H1 (cell line): Measurements from ENCODE around the gene TRAK1. TPM values are rescaled to one million over a fixed set of nuclear protein-coding genes. Genes with fewer than 3 reads are reported as not detected.

ENCODE experiments used
- CTCF ChIA-PET: fragments of 300-600 bp; sonication (Branson Sonifier 250); formaldehyde crosslinking; loops from one replicate; lab custom pipeline; 2021; ENCODE audit not compliant: partially characterized antibody; lab: Charles Lee
- POLR2A ChIA-PET: fragments of 300-600 bp; sonication (Branson Sonifier 250); formaldehyde crosslinking; loops from one replicate; lab custom pipeline; 2021; ENCODE audit warnings: inconsistent platforms; ENCODE audit not compliant: partially characterized antibody; lab: Charles Lee
- DNase-seq, 2 experiments: peaks; one replicate each; pipeline versions ENCODE4 v3.0.0 to v3.0.0-alpha.2; 2010 to 2022; ENCODE audit warnings: low spot score in 2 of 2, low read depth in 1 of 2, mixed read lengths in 1 of 2
- FAIRE-seq: peaks from 2 replicates; lab custom pipeline; 2011; peaks lifted over from hg19 to GRCh38; lab: Jason Lieb, UNC
- H2AFZ ChIP-seq: 2 replicates; pipeline ENCODE4 v1.8.1; 2012; ENCODE audit warnings: low read length, inconsistent platforms
- H2AK5ac ChIP-seq: 2 replicates; pipeline ENCODE4 v1.6.1; 2013; ENCODE audit warnings: low read depth, low read length
- H2BK120ac ChIP-seq: replicated peaks from 2 replicates; pipeline ENCODE3; 2013; ENCODE audit warnings: low read depth, low read length, inconsistent platforms
- H2BK12ac ChIP-seq: 2 replicates; pipeline ENCODE4 v1.6.1; 2013; ENCODE audit warnings: low read depth, low read length
- H2BK15ac ChIP-seq: 2 replicates; pipeline ENCODE4 v1.6.1; 2013; ENCODE audit warnings: low read length
- H2BK20ac ChIP-seq: 2 replicates; pipeline ENCODE4 v1.6.1; 2013; ENCODE audit warnings: low read length
- H2BK5ac ChIP-seq: 2 replicates; pipeline ENCODE4 v1.6.1; 2013; ENCODE audit warnings: low read depth, low read length
- H3K14ac ChIP-seq: 2 replicates; pipeline ENCODE4 v1.6.1; 2013; ENCODE audit warnings: inconsistent platforms; ENCODE audit not compliant: insufficient read length
- H3K18ac ChIP-seq: 2 replicates; pipeline ENCODE4 v1.6.1; 2013; ENCODE audit warnings: low read length; ENCODE audit errors: extremely low read depth
- H3K23ac ChIP-seq: 2 replicates; pipeline ENCODE4 v1.6.1; 2013; ENCODE audit warnings: inconsistent platforms; ENCODE audit not compliant: insufficient read length
- H3K23me2 ChIP-seq: 2 replicates; pipeline ENCODE4 v1.6.1; 2013; ENCODE audit warnings: low read depth, low read length
- H3K27ac ChIP-seq: 2 replicates; pipeline ENCODE4 v1.6.1; 2011; ENCODE audit warnings: low read depth, low read length, inconsistent platforms
- H3K27me3 ChIP-seq, 4 experiments: replicated peaks in 1 of 4; 1 replicate in 1 of 4; 2 replicates in 3 of 4; pipeline versions ENCODE4 v1.6.1 to v1.8.1; 2011 to 2013; ENCODE audit warnings: low read length in 3 of 4, mild to moderate bottlenecking in 3 of 4, inconsistent platforms in 2 of 4, mixed read lengths in 2 of 4, moderate library complexity in 1 of 4; ENCODE audit not compliant: control insufficient read depth in 3 of 4, insufficient read depth in 3 of 4; ENCODE audit errors: extremely low read depth in 1 of 4
- H3K36me3 ChIP-seq, 4 experiments: 2 replicates each; pipeline versions ENCODE4 v1.6.1 to v1.8.1; 2011 to 2013; ENCODE audit warnings: mild to moderate bottlenecking in 4 of 4, low read length in 3 of 4, moderate library complexity in 2 of 4, control low read depth in 1 of 4, inconsistent platforms in 1 of 4; ENCODE audit not compliant: insufficient read depth in 4 of 4, control insufficient read depth in 2 of 4
- H3K4ac ChIP-seq: replicated peaks from 2 replicates; pipeline ENCODE3; 2013; ENCODE audit warnings: low read length, low read depth, mixed read lengths, inconsistent platforms; ENCODE audit not compliant: insufficient read length
- H3K4me1 ChIP-seq, 4 experiments: replicated peaks in 1 of 4; 1 replicate in 1 of 4; 2 replicates in 3 of 4; pipeline versions ENCODE4 v1.6.1 to v1.8.1; 2011 to 2013; ENCODE audit warnings: low read length in 3 of 4, inconsistent platforms in 2 of 4, mixed read lengths in 1 of 4; ENCODE audit not compliant: insufficient read depth in 4 of 4, control insufficient read depth in 3 of 4
- H3K4me2 ChIP-seq, 2 experiments: 2 replicates each; pipeline versions ENCODE4 v1.6.1 to v1.8.1; 2011 to 2013; ENCODE audit warnings: low read depth in 2 of 2, low read length in 2 of 2, control low read depth in 1 of 2, inconsistent platforms in 1 of 2, mild to moderate bottlenecking in 1 of 2; ENCODE audit not compliant: insufficient read depth in 1 of 2
- H3K4me3 ChIP-seq, 4 experiments: fragments of 200-600, 300-600 bp in 1 of 4; sonication (generic), shearing (Covaris generic), sonication (Bioruptor Twin) in 1 of 4; 2 replicates each; pipeline versions ENCODE4 v1.5.1 to v1.8.1; 2011 to 2016; ENCODE audit warnings: low read length in 4 of 4, low read depth in 3 of 4, control low read depth in 2 of 4, inconsistent platforms in 2 of 4, mild to moderate bottlenecking in 2 of 4, mixed read lengths in 1 of 4, moderate library complexity in 1 of 4; ENCODE audit not compliant: insufficient read depth in 2 of 4; ENCODE audit errors: extremely low read depth in 1 of 4
- H3K56ac ChIP-seq: replicated peaks from 2 replicates; pipeline ENCODE3; 2013; ENCODE audit warnings: low read depth, mild to moderate bottlenecking, mixed read lengths, low read length, inconsistent platforms; ENCODE audit not compliant: insufficient read length
- H3K79me1 ChIP-seq: 2 replicates; pipeline ENCODE4 v1.6.1; 2013; ENCODE audit warnings: low read depth, low read length, control low read depth
- H3K79me2 ChIP-seq, 2 experiments: 2 replicates each; pipeline versions ENCODE4 v1.6.1 to v1.8.1; 2012 to 2013; ENCODE audit warnings: low read length in 2 of 2, mild to moderate bottlenecking in 2 of 2, inconsistent platforms in 1 of 2; ENCODE audit not compliant: insufficient read depth in 2 of 2, control insufficient read depth in 1 of 2
- H3K9ac ChIP-seq, 4 experiments: replicated peaks in 1 of 4; 1 replicate in 1 of 4; 2 replicates in 3 of 4; pipeline versions ENCODE4 v1.6.1 to v1.8.1; 2011 to 2013; ENCODE audit warnings: low read depth in 3 of 4, low read length in 3 of 4, control low read depth in 2 of 4, mild to moderate bottlenecking in 2 of 4, moderate library complexity in 2 of 4, inconsistent platforms in 1 of 4; ENCODE audit errors: extremely low read depth in 1 of 4
- H3K9me3 ChIP-seq, 2 experiments: 2 replicates each; pipeline versions ENCODE4 v1.6.1 to v1.8.1; 2012 to 2013; ENCODE audit warnings: mild to moderate bottlenecking in 2 of 2, moderate library complexity in 2 of 2, control low read depth in 1 of 2, inconsistent platforms in 1 of 2, low read depth in 1 of 2, low read length in 1 of 2, mixed read lengths in 1 of 2; ENCODE audit not compliant: insufficient read depth in 2 of 2
- H4K20me1 ChIP-seq, 2 experiments: replicated peaks in 1 of 2; 2 replicates each; pipeline versions ENCODE3 to v1.8.1; 2011 to 2013; ENCODE audit warnings: inconsistent platforms in 2 of 2, low read length in 2 of 2, mild to moderate bottlenecking in 1 of 2; ENCODE audit not compliant: insufficient read depth in 2 of 2, control insufficient read depth in 1 of 2
- H4K5ac ChIP-seq: 2 replicates; pipeline ENCODE4 v1.6.1; 2013; ENCODE audit warnings: low read length, low read depth, mixed read lengths, inconsistent platforms; ENCODE audit not compliant: insufficient read length
- H4K8ac ChIP-seq: 2 replicates; pipeline ENCODE4 v1.8.0; 2013; ENCODE audit warnings: mild to moderate bottlenecking, moderate library complexity, low read length, inconsistent platforms; ENCODE audit not compliant: insufficient read depth; ENCODE audit errors: extremely low read depth
- H4K91ac ChIP-seq: replicated peaks from 2 replicates; pipeline ENCODE3; 2013; ENCODE audit warnings: low read length, mixed read lengths, inconsistent platforms; ENCODE audit not compliant: insufficient read length
- HDAC2 ChIP-seq, 2 experiments: fragments of 300-600 bp in 1 of 2; sonication (generic) in 1 of 2; IDR thresholded peaks; 2 replicates each; pipeline ENCODE4 v1.6.1; 2011 to 2012; ENCODE audit warnings: low read depth in 2 of 2, low read length in 2 of 2, mild to moderate bottlenecking in 2 of 2, moderate library complexity in 2 of 2, borderline replicate concordance in 1 of 2, inconsistent platforms in 1 of 2
- RBBP5 ChIP-seq: IDR thresholded peaks from 2 replicates; pipeline ENCODE4 v1.7.1; 2012; ENCODE audit warnings: low read depth, mild to moderate bottlenecking, inconsistent platforms, low read length, moderate library complexity, borderline replicate concordance
- WGBS, 2 experiments: shearing (Covaris generic) in 1 of 2; methylation state at CpG; one replicate each; pipeline versions ENCODE4 v1.1.6 to v1.1.7; 2013 to 2015; ENCODE audit warnings: low lambda C conversion rate in 2 of 2, mixed read lengths in 2 of 2, inconsistent platforms in 1 of 2, low coverage in 1 of 2, missing lambda C conversion rate in 1 of 2; ENCODE audit not compliant: insufficient replicate concordance in 2 of 2, insufficient coverage in 1 of 2, insufficient read length in 1 of 2; ENCODE audit errors: extremely low coverage in 1 of 2, missing lambda C conversion rate in 1 of 2; 5-methylcytosine and 5-hydroxymethylcytosine counted together
- polyA plus RNA-seq, 7 experiments: library from polyadenylated mRNA; depleted of rRNA in 3 of 7; stranded (reverse) in 5 of 7; unstranded in 2 of 7; fragments of >200 nt in 5 of 7; fragments of 200-250 nt in 2 of 7; gene quantifications; 1 replicate in 5 of 7; 2 replicates in 1 of 7; 4 replicates in 1 of 7; pipeline versions ENCODE4 v1.2.1 to v1.2.3, GENCODE V29; 2011 to 2013; ENCODE audit warnings: missing spikeins in 2 of 7, mixed read lengths in 2 of 7
- total RNA-seq: library from RNA; stranded (reverse); fragmentation: NEBNext Ultra II Directional; extraction: Animal tissue kit (Norgen Biotek cat#: 25700); gene quantifications from 2 replicates; pipeline ENCODE4 v1.2.1, GENCODE V29; 2021

Gene TRAK1
- total and polyA plus RNA-seq, 2 of the 8 experiments (the other 6 are each of a cell fraction or from before 2014, with no cell fraction given) = 21.3 to 32.7 TPM

DNA sequence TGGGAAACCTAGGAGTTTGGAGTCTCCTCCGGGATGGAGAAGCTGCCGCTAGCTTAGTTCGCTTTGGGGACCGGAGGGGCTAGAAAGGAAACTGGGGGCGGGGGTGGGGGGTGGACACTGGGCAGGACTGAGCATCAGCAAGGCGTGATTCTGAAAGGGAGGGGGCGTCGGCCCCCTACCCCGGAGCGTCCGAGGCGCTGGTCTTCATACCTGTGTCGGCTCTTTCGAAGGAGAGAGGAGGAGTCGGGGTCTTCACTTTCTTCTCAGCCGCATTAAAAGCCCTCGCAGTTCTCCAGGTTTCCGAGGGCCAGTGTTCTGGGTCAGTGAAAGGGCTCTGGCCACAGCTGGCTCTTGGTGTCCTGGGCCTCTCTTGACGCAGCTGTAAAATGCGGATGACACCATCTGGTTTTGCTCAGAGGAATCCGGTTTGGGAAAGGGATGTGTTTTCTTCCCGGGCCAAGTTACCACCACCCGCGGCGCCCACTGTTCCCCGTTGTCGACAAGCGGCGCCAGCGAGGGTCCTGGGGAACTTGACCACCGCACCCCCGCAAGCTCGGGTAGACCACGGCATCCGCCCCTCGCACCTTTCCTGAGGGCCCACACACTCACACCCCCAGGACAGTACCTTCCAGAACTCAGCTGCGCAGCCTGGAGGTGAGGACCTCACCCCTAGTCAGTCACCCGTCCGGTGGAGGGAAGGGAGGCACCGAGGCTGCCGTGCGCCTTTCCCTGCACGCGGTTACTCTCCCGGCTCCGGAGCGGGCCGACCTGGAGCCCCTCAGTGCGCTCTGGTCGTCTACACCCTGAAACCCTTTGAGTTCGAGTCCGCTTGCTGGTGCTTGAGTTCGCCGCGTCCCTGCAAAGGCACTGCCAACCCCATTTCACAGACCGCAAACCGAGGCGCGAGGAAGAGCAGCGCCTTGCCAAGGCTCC lies 174.2 kb downstream of the TRAK1 start:
- CTCF ChIA-PET = interaction anchor here (0.7 to 2.8 kb wide), 4 partner anchors 8 to 564 kb away, joined by 3 to 14 read pairs (median 4); no protein-coding TSS in a partner anchor
- H4K5ac ChIP-seq = no peak overlapping the region
- no peak overlapping the region for H3K23ac ChIP-seq
- H3K36me3 ChIP-seq = no peaks in the 10 kb centered on the region
- no peak overlapping the region for H4K91ac ChIP-seq
- peak overlapping the region; percentile 6; the same call in 1 of the 2 replicates for H4K8ac ChIP-seq
- H3K27me3 ChIP-seq = peaks cover 2 to 31% (median 30%) of the 10 kb centered on the region in 4 experiments
- H3K9me3 ChIP-seq = no peaks in the 10 kb centered on the region; a peak in 1 of 4 replicates
- no peak overlapping the region for H2AK5ac ChIP-seq
- H3K79me1 ChIP-seq = no peaks in the 10 kb centered on the region
- H3K4ac ChIP-seq = no peak overlapping the region
- H3K23me2 ChIP-seq = peaks cover 4% of the 10 kb centered on the region
- no peak overlapping the region for H3K56ac ChIP-seq
- peaks cover 0 to 9% (median 1%) of the 10 kb centered on the region in 4 experiments; a peak in 5 of 7 replicates for H3K4me1 ChIP-seq
- DNase-seq (no peak), FAIRE-seq (no peak)
- TF ChIP-seq RBBP5 = no peak
- 0 out of 4 replicates have a peak, but pooled peaks of 1 of the 2 experiments have one; percentile 18 for TF ChIP-seq HDAC2 (IDR thresholded peaks at IDR 0.05; ENCODE audit: borderline replicate concordance in 1 of 2, low read depth in 2 of 2, low read length in 2 of 2)
- POLR2A ChIA-PET = interaction anchor here (0.7 kb wide), 1 partner anchor 341 kb away, joined by 3 read pairs; no protein-coding TSS in a partner anchor
- H3K4me2 ChIP-seq = no peak overlapping the region
- no peak overlapping the region for H2BK20ac ChIP-seq
- no peak overlapping the region for H2BK5ac ChIP-seq
- no peak overlapping the region; the same call in 1 of the 2 replicates for H3K18ac ChIP-seq
- H2BK120ac ChIP-seq = no peak overlapping the region
- no peak overlapping the region for H3K27ac ChIP-seq
- H3K4me3 ChIP-seq = no peak overlapping the region
- no peaks in the 10 kb centered on the region for H3K79me2 ChIP-seq
- no peak overlapping the region for H2BK12ac ChIP-seq
- 90% methylated on average over 40 of the region's 60 CpGs; no CpG with 5 or more reads in 1 of the 2 experiments for WGBS, 2 experiments
- H2AFZ ChIP-seq = no peak overlapping the region; the same call in 1 of the 2 replicates
- H4K20me1 ChIP-seq = no peaks in the 10 kb centered on the region
- no peak overlapping the region for H3K9ac ChIP-seq
- H2BK15ac ChIP-seq = no peak overlapping the region
- no peak overlapping the region for H3K14ac ChIP-seq
